K562 (cell line): Measurements from ENCODE around the gene SAP25.

Experiments
- HNRNPL ChIP-seq: fragments of 200-400 bp; formaldehyde crosslinking; IDR thresholded peaks from 2 replicates; pipeline ENCODE4 v1.6.1; 2017; ENCODE audit warnings: low read depth, mild to moderate bottlenecking, low read length
- IRF1 ChIP-seq: sonication (generic); formaldehyde crosslinking; IDR thresholded peaks from 2 replicates; pipeline ENCODE4 v1.8.0; 2022; ENCODE audit warnings: missing genetic modification reagents, mild to moderate bottlenecking, borderline replicate concordance
- POLR2A ChIP-seq: fragments of 450-650 bp; conservative IDR thresholded peaks from 2 replicates; pipeline ENCODE4 v1.6.1; 2016

- no peak for TF ChIP-seq HNRNPL
- no peak for TF ChIP-seq IRF1 (CRISPR knock-in tag)
- no peak for TF ChIP-seq POLR2A
Observed at GRCh38 chr7:100572281-100572948, 1.3 kb downstream of the SAP25 start.
